GM23248 (cell line): ENCODE measurements around the gene PSMB10. TPM values are rescaled to one million over a fixed set of nuclear protein-coding genes. Genes with fewer than 3 reads are reported as not detected.

Experiments used
- DNase-seq: peaks from one replicate; pipeline ENCODE4 v3.0.0-alpha.2; 2015
- H2AFZ ChIP-seq: fragments of 200-600 bp; sonication (generic); 2 replicates; pipeline ENCODE4 v1.6.1; 2016; ENCODE audit warnings: antibody characterized with exemption
- H3F3A ChIP-seq: fragments of 200-600 bp; sonication (generic); 2 replicates; pipeline ENCODE4 v1.6.1; 2016; ENCODE audit warnings: mild to moderate bottlenecking, antibody characterized with exemption, mixed run types; ENCODE audit not compliant: insufficient read depth
- H3K27ac ChIP-seq: fragments of 200-600 bp; sonication (generic); 2 replicates; pipeline ENCODE4 v1.5.1; 2016; ENCODE audit warnings: mild to moderate bottlenecking
- H3K27me3 ChIP-seq: fragments of 200-600 bp; sonication (generic); replicated peaks from 2 replicates; pipeline ENCODE4 v1.6.1; 2016; ENCODE audit warnings: mild to moderate bottlenecking; ENCODE audit not compliant: insufficient read depth
- H3K36me3 ChIP-seq: fragments of 200-600 bp; sonication (generic); 2 replicates; pipeline ENCODE4 v1.6.1; 2016; ENCODE audit warnings: low read depth, mild to moderate bottlenecking
- H3K4me1 ChIP-seq: fragments of 200-600 bp; sonication (generic); 2 replicates; pipeline ENCODE4 v1.6.1; 2016; ENCODE audit warnings: mild to moderate bottlenecking; ENCODE audit not compliant: insufficient read depth
- H3K4me2 ChIP-seq: fragments of 200-600 bp; sonication (generic); one replicate; pipeline ENCODE4 v1.6.1; 2016; ENCODE audit warnings: mild to moderate bottlenecking; ENCODE audit not compliant: unreplicated experiment
- H3K4me3 ChIP-seq: fragments of 200-600 bp; sonication (generic); 2 replicates; pipeline ENCODE4 v1.5.1; 2016; ENCODE audit warnings: mild to moderate bottlenecking
- H3K79me2 ChIP-seq: fragments of 200-600 bp; sonication (generic); 2 replicates; pipeline ENCODE4 v1.6.1; 2016; ENCODE audit warnings: mild to moderate bottlenecking; ENCODE audit not compliant: insufficient read depth
- H3K9ac ChIP-seq: fragments of 200-600 bp; sonication (generic); 2 replicates; pipeline ENCODE4 v1.6.1; 2016; ENCODE audit warnings: mild to moderate bottlenecking
- H3K9me2 ChIP-seq: fragments of 200-600 bp; sonication (generic); 2 replicates; pipeline ENCODE4 v1.6.1; 2016; ENCODE audit warnings: mixed run types, mild to moderate bottlenecking, moderate library complexity; ENCODE audit not compliant: insufficient read depth
- H3K9me3 ChIP-seq: fragments of 200-600 bp; sonication (generic); one replicate; pipeline ENCODE4 v1.6.1; 2017; ENCODE audit warnings: low read depth
- H4K20me1 ChIP-seq: fragments of 200-600 bp; sonication (generic); 2 replicates; pipeline ENCODE4 v1.6.0; 2016; ENCODE audit not compliant: insufficient read depth
- EZH2 ChIP-seq: fragments of 200-600 bp; sonication (generic); IDR thresholded peaks from 2 replicates; pipeline ENCODE4 v1.6.1; 2018; ENCODE audit warnings: antibody characterized with exemption, mild to moderate bottlenecking; ENCODE audit not compliant: insufficient read depth, poor library complexity, severe bottlenecking
- EZH2phosphoT487 ChIP-seq: fragments of 200-600 bp; sonication (generic); IDR thresholded peaks from 2 replicates; pipeline ENCODE4 v1.6.1; 2018; ENCODE audit warnings: antibody characterized with exemption, moderate library complexity, mild to moderate bottlenecking, low read depth; ENCODE audit not compliant: insufficient read depth
- WGBS, 2 experiments: methylation state at CpG; one replicate each; pipeline ENCODE4 v1.1.6; 2015 to 2017; ENCODE audit warnings: low lambda C conversion rate in 2 of 2, low coverage in 1 of 2; ENCODE audit errors: missing lambda C conversion rate in 2 of 2; 5-methylcytosine and 5-hydroxymethylcytosine counted together
- in situ Hi-C: fragments of 300-500 bp; cut with MboI; formaldehyde crosslinking; loops from 2 replicates; pipeline ENCODE4 v1.15.0; 2020
- polyA plus RNA-seq: library from polyadenylated mRNA; unstranded; fragments of >200 nt; fragmentation: Nextera tagmentation; extraction: Ambion mirVana; gene quantifications from 2 replicates; pipeline ENCODE4 v1.2.1, GENCODE V29; 2016
- total RNA-seq: library from RNA; depleted of rRNA; stranded (reverse); fragments of >200 nt; shearing (Covaris generic); gene quantifications from 2 replicates; pipeline ENCODE4 v1.2.3, GENCODE V29; 2014

Gene PSMB10
- total and polyA plus RNA-seq, 2 experiments from 2014 or later: 18.9 to 55.1 TPM

DNA sequence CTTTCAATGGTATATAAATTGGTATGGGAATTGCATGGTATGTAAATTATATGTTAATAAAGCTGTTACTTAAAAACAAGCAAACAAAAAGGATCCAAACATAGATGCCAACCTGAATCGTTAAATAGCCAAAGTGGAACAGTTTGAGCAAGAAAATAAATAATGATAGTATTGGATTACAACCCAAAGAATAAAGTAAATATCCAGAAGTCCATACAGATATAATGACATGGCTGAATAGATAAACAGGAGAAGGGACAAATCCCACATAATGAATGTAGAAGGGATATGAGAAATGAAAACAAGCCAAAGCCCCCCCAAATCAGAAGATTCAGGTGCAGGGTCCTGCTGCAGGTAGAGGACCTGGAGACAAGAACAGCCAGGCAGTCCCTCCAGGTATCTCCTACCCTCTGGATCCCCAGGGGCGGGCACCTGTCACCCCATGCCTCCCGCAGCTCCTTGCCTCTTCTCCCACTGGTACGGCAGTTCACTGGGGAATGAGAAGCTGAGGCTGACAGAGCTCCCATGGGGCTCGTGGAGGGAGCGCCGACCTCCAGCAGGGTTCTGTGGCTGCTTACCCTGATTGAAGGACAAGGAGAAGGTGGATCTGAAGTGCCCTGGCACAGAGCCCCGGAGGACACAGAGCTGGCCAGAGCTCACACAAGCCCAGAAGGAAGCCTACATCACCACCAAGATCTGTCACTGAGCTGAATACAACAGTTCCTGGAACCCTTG, 17.2 kb upstream of the PSMB10 start:
- no peak overlapping the region for H3K4me2 ChIP-seq
- H3K9ac ChIP-seq: no peak overlapping the region
- H3K27me3 ChIP-seq: no peaks in the 10 kb centered on the region
- H2AFZ ChIP-seq: no peak overlapping the region
- H3K4me3 ChIP-seq: no peak overlapping the region
- H3K36me3 ChIP-seq: peaks cover 37% of the 10 kb centered on the region; the same call in 1 of the 2 replicates
- no peaks in the 10 kb centered on the region for H3K9me3 ChIP-seq
- in situ Hi-C loops: no loop called here
- peaks cover 32% of the 10 kb centered on the region for H3K79me2 ChIP-seq
- no peak for TF ChIP-seq EZH2
- no peak for TF ChIP-seq EZH2phosphoT487
- 84% methylated on average over 8 of the region's 8 CpGs for WGBS, 2 experiments
- no peaks in the 10 kb centered on the region for H3K9me2 ChIP-seq
- no peak overlapping the region for H3K27ac ChIP-seq
- DNase-seq: no peak
- H3F3A ChIP-seq: peaks cover 3% of the 10 kb centered on the region; the same call in 1 of the 2 replicates
- no peaks in the 10 kb centered on the region for H4K20me1 ChIP-seq
- H3K4me1 ChIP-seq: peaks cover 2% of the 10 kb centered on the region

DNA sequence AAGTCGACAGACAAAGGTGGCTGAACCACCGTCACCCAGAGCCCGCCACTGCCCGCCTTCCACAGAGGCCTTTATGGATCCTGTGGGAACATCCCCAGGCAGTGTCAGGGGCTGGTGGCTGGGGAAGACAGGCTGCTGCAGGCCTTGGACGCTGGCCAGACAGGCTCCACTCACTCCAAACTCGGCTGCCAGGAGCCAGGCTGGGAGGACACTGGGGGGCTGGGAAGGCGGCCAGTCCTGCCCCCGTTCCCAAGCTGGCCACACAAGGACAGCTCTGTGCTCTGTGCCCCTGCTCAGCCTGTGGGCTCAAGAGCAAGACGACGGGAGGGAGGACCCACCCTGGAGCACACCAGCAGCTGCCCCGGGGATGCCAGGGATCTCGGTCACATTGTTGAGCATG, 14.8 kb upstream of the PSMB10 start:
- TF ChIP-seq EZH2phosphoT487 (no peak), EZH2 (no peak)
- H3K27ac ChIP-seq: no peak overlapping the region
- H3F3A ChIP-seq: peaks cover 3% of the 10 kb centered on the region; the same call in 1 of the 2 replicates
- 67 to 78% methylated on average over 12 of the region's 12 CpGs for WGBS, 2 experiments
- no peaks in the 10 kb centered on the region for H3K9me3 ChIP-seq
- in situ Hi-C loops: no loop called here
- no peaks in the 10 kb centered on the region for H4K20me1 ChIP-seq
- H3K9me2 ChIP-seq: no peaks in the 10 kb centered on the region
- H3K9ac ChIP-seq: no peak overlapping the region
- H3K79me2 ChIP-seq: peaks cover 9% of the 10 kb centered on the region; the same call in 1 of the 2 replicates
- no peak overlapping the region for H2AFZ ChIP-seq
- no peaks in the 10 kb centered on the region for H3K4me1 ChIP-seq
- H3K27me3 ChIP-seq: no peaks in the 10 kb centered on the region
- DNase-seq: no peak
- peaks cover 31% of the 10 kb centered on the region; the same call in 1 of the 2 replicates for H3K36me3 ChIP-seq
- H3K4me2 ChIP-seq: no peak overlapping the region
- H3K4me3 ChIP-seq: no peak overlapping the region

DNA sequence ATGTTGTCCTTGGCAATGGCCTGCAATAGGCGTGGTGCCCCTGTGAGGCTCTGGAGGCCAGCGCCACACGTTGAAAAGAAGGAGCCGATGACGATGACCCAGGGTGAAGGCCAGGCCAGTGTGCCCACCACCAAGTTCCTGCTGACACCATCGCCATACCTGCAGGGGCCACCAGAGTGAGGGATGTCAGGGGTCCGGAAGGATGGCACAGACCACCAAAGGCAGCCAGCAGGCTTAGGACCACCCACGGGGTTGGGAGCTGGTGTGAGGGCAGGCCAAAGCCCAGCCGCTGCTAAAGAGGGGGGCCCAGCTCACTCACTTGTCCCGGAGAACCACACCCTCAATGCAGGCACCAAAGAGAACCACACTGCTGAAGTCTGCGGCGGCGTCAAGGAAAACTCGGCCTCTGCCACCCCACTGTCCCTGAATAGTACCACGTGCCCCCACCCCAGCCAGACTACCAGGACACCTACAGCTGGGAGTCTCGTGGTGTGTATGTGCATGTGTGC, 13.7 kb upstream of the PSMB10 start:
- WGBS, 2 experiments: 82 to 93% methylated on average over 10 to 15 of the region's 16 CpGs
- no peaks in the 10 kb centered on the region for H4K20me1 ChIP-seq
- in situ Hi-C loops: no loop called here

DNA sequence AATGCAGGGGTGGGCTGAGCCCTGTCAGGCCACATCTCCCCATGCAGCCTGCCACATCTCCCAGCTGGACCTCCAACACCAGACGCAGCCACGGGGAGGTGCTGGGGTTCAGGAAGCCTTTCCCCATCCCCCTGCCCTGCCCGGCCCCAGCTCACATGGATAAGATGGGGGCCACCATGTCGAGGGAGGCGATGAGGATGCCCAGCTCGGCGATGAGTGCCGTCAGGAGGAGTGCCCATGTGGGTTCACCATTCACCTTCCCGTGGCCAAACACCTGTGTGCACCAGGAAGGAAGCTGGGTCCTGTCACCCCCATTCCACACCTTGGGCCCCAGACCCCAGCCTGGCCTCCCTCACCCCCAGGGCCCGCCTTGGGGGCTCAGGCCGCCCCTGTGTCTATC, 13.0 kb upstream of the PSMB10 start:
- Histone ChIP-seq H3K4me1 (no peaks in the 10 kb centered on the region), H3K27ac (no peak overlapping the region), H4K20me1 (no peaks in the 10 kb centered on the region), H3K27me3 (no peaks in the 10 kb centered on the region), H3K4me3 (no peak overlapping the region), H3F3A (peaks cover 3% of the 10 kb centered on the region; the same call in 1 of the 2 replicates), H3K9me3 (no peaks in the 10 kb centered on the region), H3K9me2 (no peaks in the 10 kb centered on the region), H3K4me2 (no peak overlapping the region), H3K36me3 (peaks cover 23% of the 10 kb centered on the region; the same call in 1 of the 2 replicates), H3K79me2 (no peaks in the 10 kb centered on the region), H2AFZ (no peak overlapping the region), H3K9ac (no peak overlapping the region)
- WGBS, 2 experiments: 90 to 98% methylated on average over 9 to 11 of the region's 11 CpGs
- TF ChIP-seq EZH2: no peak
- no peak for TF ChIP-seq EZH2phosphoT487
- DNase-seq: no peak
- in situ Hi-C loops: no loop called here

More for the DNA sequence above, 13.7 kb upstream of the PSMB10 start:
- Histone ChIP-seq H3K36me3 (peaks cover 25% of the 10 kb centered on the region; the same call in 1 of the 2 replicates), H3K4me1 (no peaks in the 10 kb centered on the region), H3K9ac (no peak overlapping the region), H3K27me3 (no peaks in the 10 kb centered on the region), H2AFZ (no peak overlapping the region), H3K4me2 (no peak overlapping the region), H3K9me3 (no peaks in the 10 kb centered on the region), H3K9me2 (no peaks in the 10 kb centered on the region), H3F3A (peaks cover 3% of the 10 kb centered on the region; the same call in 1 of the 2 replicates), H3K27ac (no peak overlapping the region), H3K79me2 (no peaks in the 10 kb centered on the region), H3K4me3 (no peak overlapping the region)
- no peak for TF ChIP-seq EZH2phosphoT487
- no peak for TF ChIP-seq EZH2
- DNase-seq: no peak
